GM10248 (cell line): Measurements from ENCODE around the gene CHST7.

Source experiments
- CTCF ChIA-PET: fragments of 300-600 bp; sonication (Branson Sonifier 250); formaldehyde crosslinking; extraction: SDS; loops from one replicate; lab custom pipeline; 2021; ENCODE audit warnings: antibody characterized with exemption; lab: Yijun Ruan, JAX
- POLR2A ChIA-PET: fragments of 350-650 bp; sonication (Branson Sonifier 250); formaldehyde crosslinking; extraction: SDS; loops from one replicate; lab custom pipeline; 2020; ENCODE audit warnings: antibody characterized with exemption; lab: Yijun Ruan, JAX
- DNase-seq: peaks from one replicate; pipeline ENCODE4 v3.0.0; 2012; ENCODE audit errors: extremely low spot score
- CTCF ChIP-seq: IDR thresholded peaks from 2 replicates; pipeline ENCODE4 v1.5.1; 2012; ENCODE audit warnings: mild to moderate bottlenecking, low read depth; ENCODE audit errors: extremely low read depth, missing control alignments, control extremely low read depth

The CHST7 gene

DNA sequence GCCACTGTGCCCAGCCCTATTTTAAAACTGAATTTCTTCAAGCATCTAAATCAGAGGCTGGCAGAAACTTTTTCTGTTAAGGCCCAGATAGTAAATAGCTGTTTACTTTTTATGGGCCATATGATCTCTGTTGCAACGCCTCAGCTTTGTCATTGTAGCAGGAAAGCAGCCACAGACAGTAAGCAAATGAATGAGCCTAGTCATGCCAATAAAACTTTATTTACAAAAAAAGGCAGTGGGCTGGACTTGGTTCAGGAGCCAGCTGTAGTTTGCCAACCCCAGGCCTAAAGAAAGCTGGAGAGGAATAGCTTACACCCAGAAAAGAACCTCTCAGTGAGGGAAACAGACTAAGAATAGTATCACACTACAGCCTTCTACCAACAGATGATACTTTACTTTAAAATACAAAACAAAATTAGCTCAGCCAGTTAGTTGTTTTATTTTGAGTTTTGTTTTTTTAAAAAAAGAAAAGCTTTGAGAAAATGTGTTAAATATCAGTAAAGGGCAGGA, 25.5 kb downstream of the CHST7 start:
- DNase-seq, result no peak
- TF ChIP-seq CTCF, result no peak
- ChIA-PET CTCF (interaction anchor here (1.4 kb wide), 1 partner anchor 26 kb away, joined by 3 read pairs; no protein-coding TSS in a partner anchor), POLR2A (no interaction called here)

DNA sequence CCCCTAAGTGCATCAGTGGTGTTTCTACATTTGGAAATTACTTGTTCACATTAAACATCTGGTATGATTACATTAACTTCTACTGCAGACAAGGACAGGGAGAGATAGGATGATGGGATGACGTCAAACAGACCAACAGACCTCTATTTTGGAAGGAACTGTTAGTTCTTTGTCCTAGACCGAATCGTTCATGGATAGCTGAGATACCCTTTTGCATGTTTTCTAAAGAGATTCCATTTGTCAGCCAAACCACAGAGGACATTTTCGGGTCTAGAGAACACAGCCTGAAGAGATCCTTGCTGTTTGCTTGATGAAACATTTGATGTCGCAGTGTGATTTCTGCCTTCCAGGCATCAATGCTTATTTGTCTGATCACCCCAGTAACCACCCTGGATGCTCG, 27.7 kb downstream of the CHST7 start:
- TF ChIP-seq CTCF, result no peak
- no peak for DNase-seq
- POLR2A ChIA-PET, result no interaction called here
- CTCF ChIA-PET, result no interaction called here

DNA sequence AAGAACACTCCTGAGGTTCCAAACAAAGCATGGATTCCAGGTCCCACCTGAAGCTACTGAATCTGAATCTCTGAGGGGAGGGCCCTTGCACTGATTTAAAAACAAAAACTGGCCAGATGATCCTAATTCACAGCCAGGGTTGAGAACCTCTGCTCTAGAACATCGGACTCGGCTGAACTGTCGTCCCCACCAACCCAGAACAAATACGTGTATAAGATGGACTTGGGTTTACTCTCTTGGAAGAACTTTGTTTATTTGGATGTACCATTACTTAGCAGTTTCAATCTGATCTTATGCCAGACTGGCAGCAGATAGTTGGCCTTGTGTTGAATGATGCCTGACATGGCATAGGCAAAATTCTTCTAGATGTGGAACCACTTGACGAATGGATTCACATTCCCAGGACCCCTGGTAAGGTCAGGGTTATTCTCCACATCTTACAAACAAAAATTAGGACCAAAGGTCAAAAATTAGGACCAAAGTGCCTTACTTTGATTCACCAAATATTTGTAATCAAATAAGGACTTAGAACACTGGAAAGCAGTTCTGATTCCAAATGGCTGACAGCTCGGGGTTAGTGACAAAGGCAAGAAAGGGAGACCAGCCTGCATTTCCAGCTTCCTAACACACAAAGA, 29.0 kb downstream of the CHST7 start:
- no peak for DNase-seq
- ChIA-PET CTCF (no interaction called here), POLR2A (no interaction called here)
- TF ChIP-seq CTCF, result no peak

- ChIA-PET POLR2A (no interaction called here), CTCF (interaction anchor here (1.1 kb wide), 1 partner anchor 16 kb away, joined by 3 read pairs; no protein-coding TSS in a partner anchor)
Observed at GRCh38 chrX:46607916-46608315, 34.4 kb downstream of the CHST7 start.

DNA sequence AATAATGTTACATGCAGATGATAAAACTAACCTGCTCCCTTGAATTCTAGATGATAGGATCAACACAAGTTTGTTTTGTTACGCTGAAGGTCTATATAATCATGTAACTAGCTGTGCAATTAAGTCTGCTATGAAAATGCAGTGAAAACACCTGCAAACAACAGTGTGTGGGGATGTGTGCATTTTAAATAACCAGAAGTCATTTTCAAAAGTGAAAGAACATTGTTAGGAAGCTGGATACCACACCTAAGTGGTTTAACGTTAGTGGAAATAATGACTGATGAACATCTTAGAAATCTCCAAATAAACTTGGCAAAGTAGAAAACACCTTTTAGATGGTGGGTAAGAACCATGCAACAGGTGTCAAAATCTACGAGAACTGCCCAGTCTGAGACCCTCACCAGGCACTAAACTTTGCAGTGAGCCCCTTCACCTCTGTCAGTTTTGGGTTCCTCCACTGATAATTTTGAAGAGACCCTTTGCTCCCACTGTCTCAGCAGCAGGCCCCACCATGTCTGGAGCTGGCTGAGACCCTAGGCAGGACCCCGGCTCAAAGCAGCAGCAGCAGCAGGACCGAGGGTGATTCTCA, 36.6 kb downstream of the CHST7 start:
- CTCF ChIA-PET, result no interaction called here
- no peak for DNase-seq
- POLR2A ChIA-PET, result no interaction called here
- TF ChIP-seq CTCF, result no peak

More at GRCh38 chrX:46607916-46608315, 34.4 kb downstream of the CHST7 start:
- TF ChIP-seq CTCF, result no peak
- no peak for DNase-seq

DNA sequence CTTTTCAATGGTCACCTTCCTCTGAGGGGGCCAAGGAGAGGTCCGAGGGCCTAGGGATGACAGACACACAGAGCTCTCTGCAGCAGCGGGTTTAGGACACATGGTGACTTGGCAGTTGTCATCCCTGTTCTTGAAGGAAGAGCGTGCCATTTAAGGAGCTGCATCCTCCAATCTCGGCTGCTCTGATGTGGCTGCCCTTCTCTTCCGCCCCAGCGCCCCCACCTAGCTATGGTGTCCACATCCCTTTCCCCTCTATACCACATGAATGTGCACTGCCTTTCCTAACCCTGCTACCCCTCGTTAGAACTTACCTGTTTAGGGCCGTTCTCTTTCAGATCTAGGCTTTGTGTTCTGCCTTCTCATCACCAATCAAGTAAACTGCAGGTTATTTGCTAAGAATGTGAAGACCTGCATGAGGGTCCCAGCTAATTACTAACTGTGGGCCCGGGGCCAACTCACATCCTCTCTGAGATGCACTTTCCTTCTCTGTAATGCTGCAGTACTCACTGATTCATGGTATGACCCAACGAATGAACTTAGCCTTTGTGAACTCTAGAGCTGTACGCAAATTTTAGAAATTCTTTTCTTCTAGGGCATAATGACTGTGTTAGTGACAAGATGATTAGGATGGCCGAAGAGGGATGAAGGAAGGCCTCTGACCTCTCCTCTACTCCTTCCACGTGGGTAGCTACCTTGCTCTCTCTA, 38.2 kb downstream of the CHST7 start:
- no peak for DNase-seq
- no peak for TF ChIP-seq CTCF
- POLR2A ChIA-PET, result no interaction called here
- CTCF ChIA-PET, result interaction anchor here (1.8 kb wide), 1 partner anchor 14 kb away, joined by 6 read pairs; no protein-coding TSS in a partner anchor
